Astrocyte (in vitro differentiated cells and primary cell): ENCODE measurements around the gene FSTL1. TPM values are rescaled to one million over a fixed set of nuclear protein-coding genes. Genes with fewer than 3 reads are reported as not detected.

ENCODE experiments used
- DNase-seq: peaks from one replicate; pipeline ENCODE4 v3.0.0-alpha.2; 2010; ENCODE audit warnings: low read depth
- FAIRE-seq: peaks from 2 replicates; lab custom pipeline; 2011; peaks lifted over from hg19 to GRCh38; lab: Jason Lieb, UNC
- H2AFZ ChIP-seq: 2 replicates; pipeline ENCODE4 v1.6.0; 2012; ENCODE audit warnings: low read depth, low read length, inconsistent platforms
- H3K27ac ChIP-seq: 2 replicates; pipeline ENCODE4 v1.5.1; 2011; ENCODE audit warnings: low read depth, low read length, inconsistent platforms
- H3K27me3 ChIP-seq: 2 replicates; pipeline ENCODE4 v1.6.0; 2011; ENCODE audit warnings: low read length, inconsistent platforms; ENCODE audit not compliant: insufficient read depth
- H3K36me3 ChIP-seq: 2 replicates; pipeline ENCODE4 v1.5.1; 2011; ENCODE audit warnings: low read length, inconsistent platforms; ENCODE audit not compliant: insufficient read depth
- H3K4me1 ChIP-seq: 2 replicates; pipeline ENCODE4 v1.5.1; 2011; ENCODE audit warnings: low read length, inconsistent platforms; ENCODE audit not compliant: insufficient read depth
- H3K4me2 ChIP-seq: 2 replicates; pipeline ENCODE4 v1.6.0; 2012; ENCODE audit warnings: low read length, inconsistent platforms
- H3K4me3 ChIP-seq: 2 replicates; pipeline ENCODE4 v1.5.1; 2011; ENCODE audit warnings: low read depth, mild to moderate bottlenecking, low read length, inconsistent platforms; ENCODE audit not compliant: insufficient read depth
- H3K79me2 ChIP-seq: 2 replicates; pipeline ENCODE4 v1.6.0; 2012; ENCODE audit warnings: mild to moderate bottlenecking, low read length, inconsistent platforms; ENCODE audit not compliant: insufficient read depth
- H3K9ac ChIP-seq: 2 replicates; pipeline ENCODE4 v1.6.0; 2012; ENCODE audit warnings: mild to moderate bottlenecking, low read length, inconsistent platforms
- H3K9me3 ChIP-seq: 2 replicates; pipeline ENCODE4 v1.5.1; 2012; ENCODE audit warnings: low read depth, mild to moderate bottlenecking, low read length, inconsistent platforms; ENCODE audit not compliant: insufficient read depth
- H4K20me1 ChIP-seq: 2 replicates; pipeline ENCODE4 v1.6.0; 2012; ENCODE audit warnings: low read length, inconsistent platforms; ENCODE audit not compliant: insufficient read depth
- H3K27ac Mint-ChIP-seq: one replicate; pipeline ENCODE4 v1.8.0; 2021; ENCODE audit warnings: mild to moderate bottlenecking, mixed read lengths; ENCODE audit not compliant: unreplicated experiment
- H3K27me3 Mint-ChIP-seq: one replicate; pipeline ENCODE4 v1.8.0; 2021; ENCODE audit warnings: low read depth, mixed read lengths; ENCODE audit not compliant: unreplicated experiment
- H3K36me3 Mint-ChIP-seq: one replicate; pipeline ENCODE4 v1.8.0; 2021; ENCODE audit warnings: low read depth, mixed read lengths; ENCODE audit not compliant: unreplicated experiment
- H3K4me1 Mint-ChIP-seq: one replicate; pipeline ENCODE4 v1.8.0; 2021; ENCODE audit warnings: low read depth, mixed read lengths; ENCODE audit not compliant: unreplicated experiment
- H3K4me3 Mint-ChIP-seq: one replicate; pipeline ENCODE4 v1.8.0; 2021; ENCODE audit warnings: mild to moderate bottlenecking, moderate library complexity, mixed read lengths; ENCODE audit not compliant: unreplicated experiment
- H3K9me3 Mint-ChIP-seq: one replicate; pipeline ENCODE4 v1.8.0; 2021; ENCODE audit warnings: mild to moderate bottlenecking, mixed read lengths; ENCODE audit not compliant: unreplicated experiment
- CTCF ChIP-seq: IDR thresholded peaks from 2 replicates; pipeline ENCODE4 v1.5.1; 2011; ENCODE audit warnings: low read depth, mild to moderate bottlenecking, inconsistent platforms, low read length, moderate library complexity; ENCODE audit not compliant: insufficient read depth
- EZH2 ChIP-seq: IDR thresholded peaks from 2 replicates; pipeline ENCODE4 v1.6.1; 2012; ENCODE audit warnings: mild to moderate bottlenecking, low read length, inconsistent platforms; ENCODE audit not compliant: insufficient read depth
- total RNA-seq: library from RNA; stranded (reverse); gene quantifications from 2 replicates; pipeline ENCODE4 v1.2.1, GENCODE V29; 2021

Gene FSTL1
- total RNA-seq, 1 donor from 2014 or later, result 1,010 TPM

- Mint-ChIP-seq H3K4me3 (peak overlapping the region; percentile 94), H3K36me3 (no peaks in the 10 kb centered on the region), H3K4me1 (peaks cover 4% of the 10 kb centered on the region), H3K27ac (no peak overlapping the region), H3K9me3 (no peaks in the 10 kb centered on the region), H3K27me3 (peaks cover 2% of the 10 kb centered on the region)
- Histone ChIP-seq H3K4me2 (peak overlapping the region; percentile 91), H3K9ac (peak overlapping the region; percentile 90), H3K79me2 (peaks cover 34% of the 10 kb centered on the region), H3K9me3 (no peaks in the 10 kb centered on the region), H3K27ac (peak overlapping the region; percentile 88), H3K4me3 (peak overlapping the region; percentile 87), H3K27me3 (no peaks in the 10 kb centered on the region), H2AFZ (no peak overlapping the region), H3K36me3 (no peaks in the 10 kb centered on the region), H3K4me1 (peaks cover 7% of the 10 kb centered on the region), H4K20me1 (peaks cover 29% of the 10 kb centered on the region)
- FAIRE-seq (no peak), DNase-seq (peak; percentile 67)
- no peak for TF ChIP-seq CTCF
- TF ChIP-seq EZH2, result no peak
Observed at GRCh38 chr3:120350401-120350941, 100.3 kb downstream of the FSTL1 start.

GRCh38 chr3:120349855-120350125 is 101.0 kb downstream of the FSTL1 start:
- Mint-ChIP-seq H3K27ac (peak overlapping the region; percentile 88), H3K36me3 (no peaks in the 10 kb centered on the region), H3K4me3 (peak overlapping the region; percentile 94), H3K9me3 (no peaks in the 10 kb centered on the region), H3K4me1 (peaks cover 5% of the 10 kb centered on the region), H3K27me3 (no peaks in the 10 kb centered on the region)
- Histone ChIP-seq H3K4me2 (peak overlapping the region; percentile 91), H3K36me3 (no peaks in the 10 kb centered on the region), H3K4me3 (peak overlapping the region; percentile 87), H2AFZ (peak overlapping the region; percentile 89), H3K4me1 (peaks cover 7% of the 10 kb centered on the region), H3K27ac (peak overlapping the region; percentile 88), H3K9me3 (no peaks in the 10 kb centered on the region), H3K9ac (peak overlapping the region; percentile 90), H4K20me1 (peaks cover 36% of the 10 kb centered on the region), H3K27me3 (no peaks in the 10 kb centered on the region), H3K79me2 (peaks cover 41% of the 10 kb centered on the region)
- FAIRE-seq (no peak), DNase-seq (no peak)
- TF ChIP-seq CTCF (no peak), EZH2 (no peak)

- Histone ChIP-seq H3K4me2 (peak within 1 kb of the TSS; percentile 91), H3K27me3 (no peaks in the 10 kb centered on the region), H3K79me2 (peaks cover 46% of the 10 kb centered on the region), H3K9ac (peak within 1 kb of the TSS; percentile 90), H3K36me3 (no peaks in the 10 kb centered on the region), H3K4me3 (peak within 1 kb of the TSS; percentile 87), H3K27ac (peak within 1 kb of the TSS; percentile 88), H4K20me1 (peaks cover 41% of the 10 kb centered on the region), H3K4me1 (peaks cover 7% of the 10 kb centered on the region), H3K9me3 (no peaks in the 10 kb centered on the region), H2AFZ (peak within 1 kb of the TSS; percentile 89)
- H3K27ac Mint-ChIP-seq, result peak within 1 kb of the TSS; percentile 88
- TF ChIP-seq CTCF (no peak), EZH2 (no peak)
- no peaks in the 10 kb centered on the region for H3K27me3 Mint-ChIP-seq
- no peak for FAIRE-seq
- peak; percentile 83 for DNase-seq
- H3K4me3 Mint-ChIP-seq, result peak within 1 kb of the TSS; percentile 94
- no peaks in the 10 kb centered on the region for H3K9me3 Mint-ChIP-seq
- H3K36me3 Mint-ChIP-seq, result no peaks in the 10 kb centered on the region
- peaks cover 10% of the 10 kb centered on the region for H3K4me1 Mint-ChIP-seq
Observed at GRCh38 chr3:120348991-120349854, 101.6 kb downstream of the FSTL1 start, which contains the start of gene LRRC58. LRRC58 (minus strand) TSS chr3:120349354; CDS start chr3:120349243, 111 bp downstream.
